Activated CD4-positive, CD25-positive, alpha-beta regulatory T cell treated with anti-CD3 and anti-CD28 coated beads, Interleukin-2, amount 50 U/mL, for 16 hours (primary cell): ENCODE results near the gene OR2V2.
"Not testable (repeated sequence)": the region's sequence is repeated elsewhere in the genome, so short reads cannot be mapped to it uniquely, and the experiment has no call there.

Experiments used
- DNase-seq: peaks from one replicate; pipeline ENCODE4 v3.0.0-alpha.2; 2020; ENCODE audit warnings: low read depth, low spot score

The OR2V2 gene

DNA sequence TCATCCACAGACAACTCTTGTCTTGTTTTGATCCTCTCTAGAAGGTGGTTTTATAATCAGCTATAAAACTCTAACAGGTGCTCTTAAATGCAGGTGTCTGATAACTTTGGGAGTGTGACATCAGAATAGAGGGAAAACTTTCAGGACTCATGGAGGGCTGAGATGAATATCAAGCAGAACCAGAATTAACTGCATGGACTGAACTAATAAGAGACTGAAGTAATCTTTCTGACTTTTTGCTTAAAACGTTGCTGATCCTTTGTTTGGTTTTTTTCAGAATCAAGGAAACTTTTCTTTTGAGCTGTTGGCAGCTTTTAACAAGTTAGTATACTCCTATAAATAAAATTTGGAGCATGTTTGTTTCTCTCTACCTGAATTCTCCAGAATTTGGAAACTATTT lies 2.3 kb upstream of the OR2V2 start:
- no peak for DNase-seq

GRCh38 chr5:181149355-181149754 lies 2.0 kb downstream of the OR2V2 start:
- DNase-seq: no peak

DNA sequence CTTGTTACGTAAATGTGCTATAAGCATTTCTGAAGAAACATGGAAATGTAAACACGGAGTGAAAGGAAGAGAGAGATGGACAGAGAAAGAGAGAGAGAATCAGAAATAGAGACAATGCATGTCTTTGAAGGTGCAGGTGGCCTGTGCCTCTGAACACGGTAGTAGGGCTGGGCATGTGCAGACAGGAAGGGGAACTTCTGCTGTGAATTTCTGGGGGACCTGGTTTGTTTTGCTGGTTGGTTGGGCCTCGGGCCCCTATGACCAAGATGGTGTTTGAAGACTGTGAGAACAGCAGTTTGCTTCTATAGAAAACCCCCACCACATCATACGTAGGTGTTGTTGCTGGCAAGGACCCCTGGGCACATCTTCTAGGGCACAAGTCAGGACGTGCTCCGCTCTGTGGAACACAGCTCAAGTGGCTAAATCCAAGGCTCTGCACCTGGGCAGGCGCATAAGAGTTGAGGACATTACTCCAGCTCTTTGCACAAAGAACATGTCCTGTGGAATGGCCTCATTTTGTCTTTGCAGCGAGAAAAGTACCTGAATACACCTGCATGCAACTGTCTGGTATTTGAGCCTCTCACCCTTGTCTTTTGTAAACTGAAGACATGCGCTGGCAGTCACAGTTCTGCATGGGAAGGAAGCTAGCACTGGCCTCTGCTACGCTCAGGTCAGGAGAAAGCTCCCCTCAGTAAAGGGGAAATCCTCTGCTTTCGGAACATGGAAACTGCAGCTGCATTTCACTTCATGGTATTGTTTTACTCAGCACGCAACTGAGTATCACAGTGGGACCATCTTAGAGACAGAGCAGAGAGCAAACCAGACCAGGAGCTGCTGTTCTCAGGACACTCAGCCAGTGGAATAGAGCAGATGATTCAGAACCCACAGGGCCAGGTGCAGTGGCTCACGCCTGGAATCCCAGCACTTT lies 2.7 kb downstream of the OR2V2 start:
- no peak for DNase-seq

DNA sequence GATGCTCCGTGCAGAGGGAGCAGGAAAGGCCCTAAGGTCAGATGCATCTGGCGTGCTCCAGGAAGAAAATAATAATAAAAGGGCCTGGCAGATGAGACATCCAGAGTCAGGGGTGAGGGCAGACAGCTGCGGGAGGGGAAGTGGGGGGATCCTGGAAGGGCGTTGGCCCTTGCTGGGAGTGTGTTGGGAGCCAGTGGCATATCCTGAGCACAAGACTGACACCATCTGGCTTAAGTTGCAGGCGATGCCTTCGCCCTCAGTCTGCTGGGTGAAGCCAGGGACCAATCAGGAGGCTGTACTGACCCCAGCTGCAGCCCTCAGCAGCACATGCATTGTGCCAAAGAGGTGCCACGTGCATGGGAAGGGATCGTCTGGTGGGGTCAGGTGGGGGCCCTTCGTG lies 3.8 kb downstream of the OR2V2 start:
- no peak for DNase-seq

GRCh38 chr5:181152406-181152805 lies 5.0 kb downstream of the OR2V2 start:
- no peak for DNase-seq

DNA sequence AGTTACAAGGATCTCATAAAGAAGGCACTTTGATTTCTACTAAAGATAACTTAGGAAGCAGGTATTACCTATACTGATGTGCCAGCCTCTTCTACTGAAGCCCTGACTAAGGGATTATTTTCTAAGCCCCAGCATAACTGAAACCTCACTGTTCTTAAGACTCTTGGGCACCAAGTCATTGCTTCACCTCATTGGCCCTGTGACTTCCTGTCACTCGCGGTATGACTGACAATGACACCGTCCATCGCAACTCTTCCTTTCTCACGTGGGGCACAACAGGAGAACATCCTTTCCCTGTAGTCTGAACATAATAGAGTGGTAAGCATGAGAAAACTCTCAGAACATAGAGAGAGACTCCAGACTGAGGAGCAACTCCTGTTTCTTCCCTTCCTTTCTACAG lies 6.4 kb downstream of the OR2V2 start:
- DNase-seq: no peak

- no peak for DNase-seq
These were observed 9.4 kb downstream of the OR2V2 start for GRCh38 chr5:181156758-181157157.

DNA sequence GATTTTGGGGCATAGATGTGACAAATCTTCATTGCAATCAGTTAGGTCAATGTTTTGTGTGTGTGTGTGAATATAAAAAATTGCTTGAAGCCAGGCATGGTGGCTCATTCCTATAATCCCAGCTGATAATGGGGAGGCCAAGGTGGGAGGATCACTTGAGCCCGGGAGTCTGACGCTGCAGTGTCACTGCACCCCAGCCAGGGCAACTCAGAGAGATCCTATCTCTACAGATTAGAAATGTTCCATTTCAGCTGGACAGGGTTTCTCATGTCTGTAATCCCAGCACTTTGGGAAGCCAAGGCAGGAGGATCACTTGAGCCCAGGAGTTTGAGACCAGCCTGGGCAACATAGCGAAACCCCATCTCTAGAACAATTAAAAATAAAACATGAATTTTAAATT lies 11.5 kb downstream of the OR2V2 start:
- no peak for DNase-seq

- DNase-seq: peak; percentile 87
These were observed 12.1 kb downstream of the OR2V2 start for GRCh38 chr5:181159286-181160151.

- peak; percentile 66 for DNase-seq
These were observed 12.9 kb downstream of the OR2V2 start for GRCh38 chr5:181160152-181160754.

- DNase-seq: not testable (repeated sequence)
These were observed 13.6 kb downstream of the OR2V2 start for GRCh38 chr5:181160755-181161533.

- DNase-seq: no peak
These were observed 14.3 kb downstream of the OR2V2 start for GRCh38 chr5:181161534-181162175.

DNA sequence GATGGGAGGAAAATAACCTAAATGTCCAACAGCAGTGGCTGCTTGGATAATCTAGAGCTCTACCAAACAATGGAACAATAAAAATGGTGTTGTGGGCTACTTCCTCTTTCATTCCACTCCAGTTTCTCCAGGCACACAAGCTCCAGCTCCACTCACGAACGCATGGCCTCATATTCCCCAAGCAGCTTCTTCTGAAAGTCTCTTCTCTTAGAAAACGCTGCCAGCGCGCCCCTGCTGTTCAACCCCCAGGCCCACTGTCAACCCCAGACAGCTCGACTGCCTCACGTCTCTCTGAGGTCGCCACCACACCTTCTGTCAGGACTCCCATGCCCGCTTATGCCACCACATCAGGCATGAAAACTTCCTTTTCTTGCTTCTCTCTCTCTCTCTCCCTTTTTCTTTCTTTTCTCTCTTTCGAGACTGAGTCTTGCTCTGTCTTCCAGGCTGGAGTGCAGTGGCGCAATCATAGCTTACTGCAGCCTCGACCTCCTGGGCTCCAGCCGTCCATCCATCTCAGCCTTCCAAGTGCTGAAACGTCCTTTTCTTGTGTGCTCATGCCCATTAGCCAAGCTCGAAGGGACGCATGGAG lies 16.2 kb downstream of the OR2V2 start:
- no peak for DNase-seq

- no peak for DNase-seq
These were observed 16.9 kb downstream of the OR2V2 start for GRCh38 chr5:181164076-181164952.

GRCh38 chr5:181166812-181167733 lies 19.7 kb downstream of the OR2V2 start:
- no peak for DNase-seq

- DNase-seq: no peak
These were observed 20.6 kb downstream of the OR2V2 start for GRCh38 chr5:181167814-181168488.

DNA sequence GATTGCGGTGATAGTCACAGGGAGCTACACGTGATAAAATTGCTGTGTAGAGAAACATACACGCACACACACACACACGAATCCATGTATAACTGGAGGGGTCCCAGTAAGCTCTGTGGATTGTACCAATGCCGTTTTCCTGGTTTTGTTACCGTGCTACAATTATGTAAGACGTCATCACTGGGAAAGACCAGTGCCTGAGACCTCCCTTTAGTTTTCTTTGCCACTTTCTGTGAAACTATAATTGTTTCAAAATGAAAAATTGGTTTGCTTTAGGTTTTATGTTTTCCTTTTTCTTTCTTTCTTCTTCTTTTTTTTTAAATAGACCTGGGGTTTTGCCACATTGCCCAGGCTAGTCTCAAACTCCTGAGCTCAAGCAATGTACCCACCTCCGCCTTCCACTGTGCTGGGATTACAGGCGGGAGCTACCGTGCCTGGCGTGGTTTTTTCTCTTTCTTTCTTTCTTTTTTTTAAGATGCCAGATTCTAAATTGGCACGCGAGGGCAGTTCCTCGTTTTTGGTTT lies 21.3 kb downstream of the OR2V2 start:
- no peak for DNase-seq
